HG03460 (cell line): Measurements from ENCODE around the gene ELFN2.

Experiments
- ATAC-seq: cut with Tn5 transposase; IDR thresholded peaks from one replicate; pipeline ENCODE4 v1.9.1; 2021; ENCODE audit not compliant: unreplicated experiment

ELFN2 gene

DNA sequence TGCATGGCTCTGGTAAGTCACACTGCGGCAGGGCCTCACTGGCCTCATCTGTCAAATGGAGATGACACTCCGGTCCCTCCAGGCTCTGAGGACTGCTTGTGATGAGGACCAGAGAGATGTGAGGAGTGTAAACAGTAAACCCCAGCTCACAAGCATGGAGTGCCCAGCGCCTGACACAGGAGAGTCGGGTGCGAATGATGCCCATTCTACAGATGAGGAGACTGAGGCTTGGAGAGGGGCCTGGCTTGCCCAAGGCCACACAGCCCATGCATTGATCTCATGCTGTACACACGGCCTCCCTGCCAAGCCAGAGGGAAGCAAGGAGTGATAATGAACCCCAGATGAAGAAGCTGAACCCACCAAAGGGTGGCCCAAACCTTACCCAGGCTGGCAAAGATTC is 37.2 kb downstream of the ELFN2 start:
- no peak for ATAC-seq

GRCh38 chr22:37388538-37388937 is 38.7 kb downstream of the ELFN2 start:
- ATAC-seq = no peak

- ATAC-seq = no peak
Observed at GRCh38 chr22:37387793-37388192, 39.5 kb downstream of the ELFN2 start.

- ATAC-seq = no peak
Observed at GRCh38 chr22:37386441-37386840, 40.8 kb downstream of the ELFN2 start.

- no peak for ATAC-seq
Observed at GRCh38 chr22:37384691-37385090, 42.6 kb downstream of the ELFN2 start.

DNA sequence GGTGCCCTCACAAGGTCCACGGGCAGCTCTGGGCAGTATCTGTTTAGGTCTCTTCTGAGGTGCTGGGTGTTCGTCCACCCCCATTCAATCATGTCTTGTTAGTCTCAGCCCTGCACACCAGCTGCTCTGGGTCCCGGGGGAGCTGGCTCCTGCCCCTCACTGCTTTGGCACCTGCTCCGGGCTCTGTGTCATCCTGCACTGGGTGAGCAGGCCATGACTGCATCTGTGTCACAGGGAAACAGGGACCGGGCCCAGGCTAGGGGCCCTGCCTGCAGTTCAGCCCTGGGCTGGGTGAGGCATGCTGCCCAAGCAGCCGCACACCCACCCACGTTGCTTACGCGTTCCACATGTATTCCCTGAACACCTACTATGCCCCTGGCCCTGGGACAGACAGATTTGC is 43.9 kb downstream of the ELFN2 start:
- no peak for ATAC-seq

GRCh38 chr22:37381489-37381888 is 45.8 kb downstream of the ELFN2 start:
- ATAC-seq = no peak

- no peak for ATAC-seq
Observed at GRCh38 chr22:37379722-37380121, 47.6 kb downstream of the ELFN2 start.

DNA sequence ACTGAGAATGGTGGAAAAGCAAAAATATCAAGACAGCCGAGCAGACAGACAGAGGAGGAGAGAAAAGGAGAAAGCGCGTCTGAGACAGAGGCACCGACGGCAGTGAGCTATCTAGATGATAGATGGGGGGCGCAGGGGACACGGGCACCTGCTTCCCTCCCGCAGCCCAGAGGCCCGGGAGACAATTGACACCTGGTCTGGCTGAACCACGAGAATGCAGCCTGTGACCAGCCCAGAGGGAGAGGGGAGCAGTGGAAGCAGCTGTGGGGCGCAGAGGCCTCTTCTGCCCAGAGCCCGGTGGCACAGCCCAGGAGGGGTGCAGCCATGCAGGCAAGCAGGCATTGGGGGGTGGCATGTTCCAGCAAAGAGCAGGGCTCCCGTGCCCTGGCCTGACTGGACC is 48.2 kb downstream of the ELFN2 start:
- ATAC-seq = no peak

DNA sequence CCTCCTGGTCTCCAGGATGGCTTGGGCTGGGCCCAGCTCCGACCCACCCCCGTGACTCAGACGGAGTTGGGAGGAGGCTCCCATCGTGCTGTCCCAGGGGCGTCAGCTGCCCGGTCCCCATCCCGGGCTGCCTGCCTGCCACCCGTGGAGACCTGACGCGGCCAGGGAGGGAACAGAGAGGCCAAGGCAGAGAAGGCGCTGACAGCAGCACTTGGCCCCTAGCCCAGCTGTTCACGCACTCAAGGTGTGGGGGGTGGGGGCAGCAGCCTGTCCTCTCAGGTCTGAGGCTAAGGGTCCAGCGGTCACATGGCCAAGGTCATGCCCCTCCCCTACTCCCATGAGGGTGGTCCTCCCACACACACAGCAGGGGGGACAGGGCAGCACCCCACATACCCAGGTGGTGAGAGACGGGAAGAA is 48.6 kb downstream of the ELFN2 start:
- ATAC-seq = no peak

GRCh38 chr22:37377927-37378326 is 49.4 kb downstream of the ELFN2 start:
- no peak for ATAC-seq

DNA sequence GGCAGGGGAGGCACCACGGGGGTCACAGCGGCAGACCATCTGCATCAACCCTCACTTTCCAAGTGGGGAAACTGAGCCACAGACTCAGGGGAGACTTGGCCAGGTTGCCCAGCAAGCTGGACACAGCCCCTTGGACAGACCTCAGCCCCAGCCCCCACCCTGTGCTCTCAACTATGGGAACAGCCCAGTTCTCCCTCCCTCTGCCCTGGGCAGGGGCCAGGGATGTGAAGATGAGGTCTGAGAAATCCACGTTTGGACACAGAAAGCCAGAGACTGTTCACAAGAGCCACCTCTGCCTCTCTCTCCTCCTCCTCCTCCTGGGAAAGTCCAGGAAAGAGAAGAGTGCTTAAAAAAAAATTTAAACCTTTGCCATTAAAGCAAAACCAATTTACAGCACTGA is 50.1 kb downstream of the ELFN2 start:
- ATAC-seq = no peak

- no peak for ATAC-seq
Observed at GRCh38 chr22:37376643-37377042, 50.6 kb downstream of the ELFN2 start.

GRCh38 chr22:37375801-37376200 is 51.5 kb downstream of the ELFN2 start:
- no peak for ATAC-seq

- ATAC-seq = no peak
Observed at GRCh38 chr22:37374571-37374970, 52.7 kb downstream of the ELFN2 start.

GRCh38 chr22:37373451-37373850 is 53.8 kb downstream of the ELFN2 start:
- no peak for ATAC-seq

DNA sequence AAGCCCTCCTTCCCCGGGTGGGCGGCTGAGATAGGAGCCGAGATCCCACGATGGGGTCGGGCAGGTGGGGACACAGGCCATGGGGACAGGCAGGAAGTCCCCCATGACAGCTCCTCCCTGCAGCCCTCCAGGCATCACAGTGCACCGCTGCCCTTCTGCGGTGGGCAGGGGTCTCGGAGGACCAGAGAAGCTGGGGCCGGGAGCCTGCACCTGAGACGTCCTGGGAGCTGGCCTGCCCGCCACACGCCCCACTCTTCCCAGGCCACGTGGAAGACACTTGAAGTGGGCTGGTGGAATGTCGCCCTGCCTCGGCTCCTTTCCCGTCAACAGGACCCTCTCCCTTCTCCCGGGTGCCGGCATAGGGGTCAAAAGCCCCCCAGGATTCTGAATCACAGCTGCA is 55.4 kb downstream of the ELFN2 start:
- no peak for ATAC-seq

DNA sequence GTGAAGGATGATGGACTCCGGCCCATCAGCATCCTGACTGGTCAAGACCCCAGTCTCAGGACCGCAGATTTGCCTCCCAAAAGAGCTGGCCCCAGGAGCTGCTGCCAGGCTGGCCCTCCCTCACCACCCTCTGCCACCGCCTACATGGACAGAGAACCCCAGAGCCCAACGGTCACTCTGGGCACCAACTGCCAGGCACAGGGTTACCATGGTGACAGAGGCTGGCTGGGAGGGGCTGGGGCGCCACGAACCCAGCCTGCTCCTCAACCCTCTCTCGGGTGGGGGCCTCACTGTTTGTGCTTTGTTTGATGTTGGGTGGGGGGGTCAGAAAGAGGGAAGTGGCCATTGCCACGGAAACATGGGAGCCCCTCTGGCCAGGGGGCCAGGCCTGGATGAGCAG is 55.8 kb downstream of the ELFN2 start:
- ATAC-seq = no peak

GRCh38 chr22:37370306-37370979 is 56.8 kb downstream of the ELFN2 start:
- ATAC-seq = no peak

- no peak for ATAC-seq
Observed at GRCh38 chr22:37369483-37369882, 57.8 kb downstream of the ELFN2 start.

DNA sequence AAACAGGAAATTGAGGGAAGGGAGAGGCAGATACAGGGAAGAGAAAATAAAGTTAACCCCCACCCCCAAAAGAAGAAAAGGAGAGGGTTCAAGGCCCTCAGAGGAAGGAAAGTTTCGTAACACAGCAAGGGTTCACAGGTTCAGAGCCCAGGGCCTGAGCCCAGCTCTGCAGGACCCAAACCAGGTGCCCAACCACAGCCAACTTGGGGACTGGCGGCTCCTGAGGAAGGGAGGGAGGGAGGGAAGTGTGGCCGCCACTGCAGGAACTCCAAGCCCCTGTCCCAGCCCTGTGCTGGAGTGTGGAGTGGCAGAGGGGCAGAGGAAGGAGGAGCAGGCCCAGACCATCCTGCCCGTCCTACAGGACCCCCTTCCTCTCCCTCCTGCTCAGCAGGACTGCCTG is 59.2 kb downstream of the ELFN2 start:
- ATAC-seq = no peak

- ATAC-seq = no peak
Observed at GRCh38 chr22:37366601-37367000, 60.7 kb downstream of the ELFN2 start.

DNA sequence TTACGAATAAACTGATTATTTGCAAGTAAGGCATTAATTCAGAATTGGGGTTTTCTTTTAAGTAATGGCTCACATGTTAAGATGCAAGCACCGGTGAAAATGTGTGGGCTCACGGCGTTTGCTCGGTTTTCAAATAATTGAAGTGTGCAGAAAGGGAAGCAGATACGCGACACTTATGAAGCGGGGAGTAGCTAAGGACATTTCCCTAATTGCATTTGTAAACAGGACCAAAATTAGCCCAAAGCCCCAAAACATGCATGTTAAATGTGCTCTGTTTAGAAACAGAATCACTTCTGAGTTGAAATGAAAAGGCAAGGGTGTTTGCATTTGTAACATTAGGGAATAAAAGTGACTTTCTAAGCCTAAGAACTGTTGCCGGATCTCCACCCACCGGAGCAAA is 61.3 kb downstream of the ELFN2 start:
- no peak for ATAC-seq
